Stimulated activated naive CD8-positive, alpha-beta T cell treated with anti-CD3 and anti-CD28 coated beads, Interleukin-15, amount 100 ng/mL, for 72 hours (primary cell): Measurements from ENCODE around the gene ATP2B3.

Source experiments
- ATAC-seq: fragments of 150-1000 bp; cut with Tn5 transposase; 2 replicates; pipeline ENCODE4 v1.10.0; 2021; ENCODE audit warnings: mild to moderate bottlenecking, moderate library complexity
- DNase-seq, 2 donors: peaks; one replicate each; pipeline ENCODE4 v3.0.0; 2021 to 2022
- H3K27ac Mint-ChIP-seq, 2 donors: one replicate each; pipeline ENCODE4 v1.8.0; 2022; ENCODE audit warnings: mild to moderate bottlenecking in 2 of 2, mixed read lengths in 2 of 2, moderate library complexity in 2 of 2
- H3K27me3 Mint-ChIP-seq: one replicate; pipeline ENCODE4 v1.8.0; 2022; ENCODE audit warnings: mixed read lengths
- H3K4me1 Mint-ChIP-seq: one replicate; pipeline ENCODE4 v1.8.0; 2022; ENCODE audit warnings: mild to moderate bottlenecking, mixed read lengths
- H3K4me3 Mint-ChIP-seq, 2 donors: one replicate each; pipeline ENCODE4 v1.8.0; 2022; ENCODE audit warnings: mild to moderate bottlenecking in 2 of 2, mixed read lengths in 2 of 2, moderate library complexity in 1 of 2
- H3K9me3 Mint-ChIP-seq, 2 donors: one replicate each; pipeline ENCODE4 v1.8.0; 2022; ENCODE audit warnings: mixed read lengths in 2 of 2

ATP2B3 gene

DNA sequence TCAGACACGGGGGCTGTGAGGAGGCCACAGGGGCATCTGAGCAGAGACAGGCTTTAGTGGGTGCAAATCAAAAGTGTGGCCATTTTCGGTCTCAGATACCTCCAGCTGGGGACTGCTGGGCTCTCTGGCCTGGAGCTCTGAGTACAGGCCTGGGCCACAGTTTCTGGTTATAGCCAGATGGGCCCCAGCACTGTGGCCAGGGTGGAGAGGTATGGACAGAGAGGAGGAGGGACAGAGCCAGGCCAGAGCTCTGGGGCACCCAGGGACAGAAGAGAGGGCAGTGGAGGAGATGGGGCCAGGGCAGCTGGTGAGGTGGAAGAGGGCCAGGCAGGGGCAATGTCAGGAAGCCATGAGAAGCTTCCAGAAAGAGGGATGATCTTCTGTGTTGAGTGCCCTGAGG is 61.4 kb downstream of the ATP2B3 start:
- no peak overlapping the region for H3K27ac Mint-ChIP-seq
- DNase-seq (no peak), ATAC-seq (no peak)
- no peak overlapping the region for H3K4me3 Mint-ChIP-seq
- no peaks in the 10 kb centered on the region for H3K27me3 Mint-ChIP-seq
- H3K9me3 Mint-ChIP-seq = no peaks in the 10 kb centered on the region
- H3K4me1 Mint-ChIP-seq = peaks cover 18% of the 10 kb centered on the region

DNA sequence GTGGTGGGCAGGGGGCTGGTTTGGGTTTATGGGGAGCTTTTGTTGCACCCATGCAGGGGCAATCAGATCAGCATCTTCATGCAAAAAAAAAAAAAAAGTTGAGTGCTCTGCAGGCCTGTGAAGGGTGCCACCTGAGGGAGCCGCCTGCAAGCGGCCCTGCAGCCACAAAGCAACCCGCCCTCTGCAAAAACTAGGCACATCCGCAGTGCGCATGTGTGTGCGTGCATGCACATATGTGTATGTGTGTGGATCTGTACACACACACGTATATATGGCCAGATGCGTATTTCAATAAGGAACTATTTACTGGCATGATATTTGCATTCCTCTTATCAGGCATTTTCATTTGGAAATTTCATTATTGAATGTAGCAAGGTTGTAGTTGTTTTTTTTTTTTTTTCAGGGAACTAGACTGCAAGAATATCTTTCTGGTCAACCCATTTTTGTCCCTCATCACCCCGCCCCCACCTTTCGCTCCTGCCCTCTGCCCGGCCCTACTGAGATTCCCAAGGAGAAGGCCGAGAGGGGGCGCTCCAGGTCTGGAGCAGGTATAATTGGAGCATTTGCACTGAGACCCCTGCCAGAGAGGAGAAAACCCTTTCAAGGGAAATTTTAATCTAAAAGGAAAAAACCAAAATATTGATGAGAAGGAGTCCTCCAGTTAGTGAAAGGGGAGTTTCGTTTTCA is 63.4 kb downstream of the ATP2B3 start:
- Mint-ChIP-seq H3K27me3 (no peaks in the 10 kb centered on the region), H3K9me3 (no peaks in the 10 kb centered on the region), H3K4me1 (peaks cover 20% of the 10 kb centered on the region), H3K4me3 (no peak overlapping the region), H3K27ac (no peak overlapping the region)
- DNase-seq = no peak
- ATAC-seq = no peak

DNA sequence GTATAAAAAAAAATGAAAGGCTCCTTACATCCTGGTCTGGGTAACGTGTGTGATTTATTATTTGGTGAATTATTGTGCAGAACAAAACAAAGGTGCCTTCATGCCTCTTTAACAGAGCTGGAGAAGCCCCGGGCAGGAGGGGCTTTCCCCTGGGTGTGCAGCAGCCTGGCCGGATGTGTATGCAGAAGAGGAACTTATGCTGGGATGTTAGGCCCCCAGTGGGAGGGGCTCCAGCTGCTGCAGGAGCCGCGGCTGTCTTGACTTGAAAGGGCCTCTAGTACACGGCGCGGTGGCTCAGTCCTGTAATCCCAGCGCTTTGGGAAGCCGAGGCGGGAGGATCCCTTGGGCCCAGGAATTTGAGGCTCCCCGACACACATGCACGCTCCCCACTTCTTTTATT is 65.5 kb downstream of the ATP2B3 start:
- peak overlapping the region in 1 of 2 donors; percentile 80 for H3K27ac Mint-ChIP-seq
- ATAC-seq (peak; percentile 100), DNase-seq (peak; percentile 45 to 67)
- H3K4me1 Mint-ChIP-seq = peaks cover 20% of the 10 kb centered on the region
- H3K4me3 Mint-ChIP-seq = peak overlapping the region; percentile 61 to 67
- no peaks in the 10 kb centered on the region for H3K9me3 Mint-ChIP-seq
- H3K27me3 Mint-ChIP-seq = no peaks in the 10 kb centered on the region

DNA sequence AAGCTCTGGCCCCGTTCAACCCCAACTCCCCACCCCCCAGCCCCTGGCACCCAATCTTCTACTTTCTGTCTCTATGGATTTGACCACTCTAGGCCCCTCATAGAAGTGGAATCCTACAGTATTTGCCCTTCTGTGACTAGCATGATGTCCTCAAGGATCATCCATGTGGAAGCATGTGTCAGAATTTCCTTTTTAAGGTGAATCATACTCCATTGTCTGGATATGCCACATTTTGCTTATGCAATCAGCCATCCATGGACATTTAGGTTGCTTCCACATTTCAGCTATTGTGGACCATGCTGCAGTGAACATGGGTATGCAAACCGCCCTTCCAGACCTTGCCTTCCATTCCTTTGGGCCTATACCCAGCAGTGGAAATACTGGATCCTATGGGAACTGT is 66.0 kb downstream of the ATP2B3 start:
- peaks cover 20% of the 10 kb centered on the region for H3K4me1 Mint-ChIP-seq
- peak overlapping the region; percentile 50 to 61 for H3K4me3 Mint-ChIP-seq
- H3K27ac Mint-ChIP-seq = peak overlapping the region in 1 of 2 donors; percentile 40
- H3K27me3 Mint-ChIP-seq = no peaks in the 10 kb centered on the region
- DNase-seq (no peak), ATAC-seq (no peak)
- H3K9me3 Mint-ChIP-seq = no peaks in the 10 kb centered on the region

DNA sequence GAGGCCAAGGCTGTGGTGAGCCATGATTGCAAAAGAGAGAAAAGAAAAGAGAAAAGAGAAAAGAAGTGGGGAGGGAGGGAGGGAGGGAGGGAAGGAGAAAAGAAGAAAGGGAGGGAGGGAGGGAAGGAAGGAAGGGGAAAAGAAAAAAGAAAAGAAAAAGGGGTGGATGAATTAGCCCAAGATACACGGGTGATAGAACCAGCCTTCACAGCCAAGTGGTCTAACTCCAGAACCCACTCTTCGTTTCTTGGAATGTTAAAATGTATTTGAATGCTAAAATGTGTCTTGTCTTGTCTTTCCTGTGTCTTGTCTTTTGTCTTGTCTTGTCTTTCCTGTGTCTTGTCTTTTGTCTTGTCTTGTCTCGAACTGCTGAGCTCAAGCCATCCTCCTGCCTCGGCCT is 68.4 kb downstream of the ATP2B3 start:
- Mint-ChIP-seq H3K27ac (no peak overlapping the region), H3K27me3 (no peaks in the 10 kb centered on the region), H3K4me3 (no peak overlapping the region), H3K9me3 (no peaks in the 10 kb centered on the region), H3K4me1 (peaks cover 20% of the 10 kb centered on the region)
- no peak for ATAC-seq
- no peak for DNase-seq

DNA sequence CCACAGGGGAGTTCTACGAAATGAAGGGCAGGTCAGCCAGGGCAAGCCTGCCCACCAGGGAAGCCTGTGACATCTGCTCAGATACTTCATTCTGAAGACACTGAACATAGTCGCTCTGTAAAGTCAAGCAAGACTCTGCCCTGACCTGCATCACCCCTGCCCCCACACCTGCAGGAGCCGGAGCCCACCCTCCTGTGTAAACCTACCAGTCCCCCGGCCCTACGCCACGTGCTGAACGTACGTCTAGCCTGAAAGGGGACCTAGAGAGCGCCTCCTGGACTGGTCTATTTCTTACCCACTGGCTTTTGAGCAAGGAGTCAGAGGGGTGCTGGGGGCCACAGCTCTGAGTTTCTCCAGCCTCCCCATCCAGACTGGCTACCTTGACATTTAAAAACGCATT is 69.9 kb downstream of the ATP2B3 start:
- no peaks in the 10 kb centered on the region for H3K27me3 Mint-ChIP-seq
- DNase-seq = no peak
- H3K4me3 Mint-ChIP-seq = no peak overlapping the region
- H3K27ac Mint-ChIP-seq = no peak overlapping the region
- no peak for ATAC-seq
- H3K9me3 Mint-ChIP-seq = no peaks in the 10 kb centered on the region
- peaks cover 18% of the 10 kb centered on the region for H3K4me1 Mint-ChIP-seq

DNA sequence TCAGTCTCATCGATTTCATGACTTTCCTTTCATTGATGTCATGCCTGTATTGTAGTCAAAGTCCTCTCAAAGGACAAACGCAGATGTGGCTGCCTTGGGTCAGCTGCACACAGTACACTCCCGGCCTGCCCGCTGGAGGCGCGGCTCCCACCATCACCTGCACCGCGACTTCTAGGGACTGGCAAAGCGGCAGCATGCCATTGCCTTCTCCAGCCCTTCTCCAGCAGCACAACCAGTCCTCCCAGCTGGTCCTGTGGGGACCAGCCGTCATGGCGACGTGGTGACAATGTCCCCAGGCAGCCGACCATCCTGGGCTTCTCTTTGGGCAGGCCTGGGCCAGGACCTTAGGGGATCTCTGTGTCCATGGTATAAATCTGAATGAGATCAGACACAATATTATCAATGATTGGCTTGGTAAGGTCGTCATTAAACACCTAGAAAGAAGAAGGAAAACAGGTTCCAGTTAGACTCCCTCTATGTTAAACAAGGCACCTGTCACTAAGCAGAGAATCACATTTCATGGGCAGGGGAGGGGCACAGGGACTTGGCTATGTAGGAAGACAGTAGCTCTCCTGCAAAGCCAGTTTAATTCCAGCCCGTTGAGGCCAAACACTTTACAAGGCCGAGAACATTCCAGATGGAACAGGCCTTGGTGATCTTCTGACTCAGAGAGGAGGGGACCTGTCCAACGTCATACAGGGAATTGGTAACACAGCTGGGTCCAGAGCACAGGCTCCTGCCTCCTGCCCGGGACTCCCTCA is 70.8 kb downstream of the ATP2B3 start:
- H3K4me1 Mint-ChIP-seq = peaks cover 9% of the 10 kb centered on the region
- DNase-seq = no peak
- H3K4me3 Mint-ChIP-seq = no peak overlapping the region
- no peaks in the 10 kb centered on the region for H3K9me3 Mint-ChIP-seq
- H3K27me3 Mint-ChIP-seq = no peaks in the 10 kb centered on the region
- H3K27ac Mint-ChIP-seq = no peak overlapping the region
- no peak for ATAC-seq

DNA sequence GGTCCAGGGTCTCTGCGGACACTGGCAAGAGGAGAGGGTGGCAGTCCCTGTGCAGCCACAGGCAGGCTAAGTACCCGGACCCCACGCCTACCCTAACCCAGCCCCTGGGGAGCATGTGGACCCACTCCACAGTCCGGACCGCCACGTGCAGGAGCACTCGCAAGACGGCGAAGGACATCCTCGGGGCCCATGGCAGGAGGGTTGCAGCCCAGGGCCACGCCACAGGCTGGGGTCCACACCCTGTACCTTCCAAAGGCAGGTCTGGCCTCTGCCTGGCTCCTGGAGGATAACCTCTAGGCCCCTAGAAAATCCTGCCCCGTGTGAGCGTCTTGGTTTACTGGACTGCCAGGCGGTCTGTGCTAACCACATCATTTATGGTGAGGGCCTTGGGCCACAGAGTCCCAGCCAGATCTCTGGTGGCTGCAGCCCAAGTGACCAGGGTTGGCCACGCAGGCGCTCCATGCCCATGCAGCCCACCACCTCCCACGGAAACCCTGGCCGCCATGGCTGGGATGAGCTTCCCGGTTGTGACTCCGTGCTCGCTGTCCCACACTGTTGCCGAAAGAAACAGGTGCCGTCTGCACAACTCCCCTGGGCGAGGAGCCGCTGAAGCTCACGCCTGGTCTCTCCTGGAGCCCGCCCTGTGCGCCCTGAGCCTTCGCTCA is 71.5 kb downstream of the ATP2B3 start:
- Mint-ChIP-seq H3K4me3 (no peak overlapping the region), H3K27ac (no peak overlapping the region), H3K4me1 (peaks cover 2% of the 10 kb centered on the region), H3K27me3 (no peaks in the 10 kb centered on the region), H3K9me3 (no peaks in the 10 kb centered on the region)
- DNase-seq = no peak
- ATAC-seq = peak; percentile 35

DNA sequence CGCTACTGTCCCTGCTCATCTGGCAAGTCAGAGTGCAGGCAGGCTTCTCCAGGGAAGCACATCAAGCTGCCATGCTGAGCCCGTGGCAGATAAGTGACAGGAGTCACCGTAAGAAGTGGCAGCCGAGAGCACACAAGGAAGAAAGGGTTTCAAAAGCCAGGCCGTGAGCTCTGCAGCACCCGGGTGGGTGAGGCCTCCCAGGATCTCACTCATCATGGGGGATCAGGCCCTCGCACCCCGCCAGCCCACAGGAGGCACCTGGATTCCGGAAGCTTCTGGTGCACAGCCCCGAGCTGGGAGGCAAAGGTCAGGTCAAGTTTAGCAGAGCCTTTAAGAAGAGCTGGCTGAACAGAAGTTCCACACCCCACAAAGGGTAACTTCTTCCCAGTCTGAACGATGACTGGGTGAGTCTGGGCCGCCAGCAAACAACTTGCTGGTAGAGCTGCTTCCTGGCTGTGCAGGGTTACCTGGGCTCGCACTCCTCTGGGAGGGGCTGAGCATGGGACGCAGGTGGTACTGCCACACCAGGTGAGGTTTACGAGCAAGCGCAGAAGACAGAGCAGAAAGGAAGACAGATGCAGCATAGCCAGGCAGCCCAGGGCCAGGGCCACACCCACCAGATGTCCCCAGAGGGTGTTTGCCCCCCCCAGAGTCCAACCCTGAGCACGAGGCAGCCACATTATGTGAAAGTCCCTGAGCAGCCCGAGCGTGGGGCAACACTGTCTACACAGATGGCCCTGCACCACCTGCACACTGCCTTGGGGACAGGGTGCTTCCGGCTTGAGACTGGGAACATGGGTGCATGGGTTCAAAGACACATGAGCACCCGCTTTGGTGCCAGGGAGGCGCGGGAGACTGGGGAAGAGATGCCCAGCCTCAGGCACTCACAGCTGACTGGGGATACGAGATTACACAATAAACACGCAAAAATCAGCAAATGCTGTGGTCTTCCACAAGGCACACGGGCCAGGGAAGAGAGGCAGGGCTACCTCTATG is 73.8 kb downstream of the ATP2B3 start:
- H3K27me3 Mint-ChIP-seq = no peaks in the 10 kb centered on the region
- no peak overlapping the region for H3K27ac Mint-ChIP-seq
- peaks cover under 1% of the 10 kb centered on the region for H3K4me1 Mint-ChIP-seq
- no peaks in the 10 kb centered on the region for H3K9me3 Mint-ChIP-seq
- DNase-seq (no peak), ATAC-seq (no peak)
- no peak overlapping the region for H3K4me3 Mint-ChIP-seq

DNA sequence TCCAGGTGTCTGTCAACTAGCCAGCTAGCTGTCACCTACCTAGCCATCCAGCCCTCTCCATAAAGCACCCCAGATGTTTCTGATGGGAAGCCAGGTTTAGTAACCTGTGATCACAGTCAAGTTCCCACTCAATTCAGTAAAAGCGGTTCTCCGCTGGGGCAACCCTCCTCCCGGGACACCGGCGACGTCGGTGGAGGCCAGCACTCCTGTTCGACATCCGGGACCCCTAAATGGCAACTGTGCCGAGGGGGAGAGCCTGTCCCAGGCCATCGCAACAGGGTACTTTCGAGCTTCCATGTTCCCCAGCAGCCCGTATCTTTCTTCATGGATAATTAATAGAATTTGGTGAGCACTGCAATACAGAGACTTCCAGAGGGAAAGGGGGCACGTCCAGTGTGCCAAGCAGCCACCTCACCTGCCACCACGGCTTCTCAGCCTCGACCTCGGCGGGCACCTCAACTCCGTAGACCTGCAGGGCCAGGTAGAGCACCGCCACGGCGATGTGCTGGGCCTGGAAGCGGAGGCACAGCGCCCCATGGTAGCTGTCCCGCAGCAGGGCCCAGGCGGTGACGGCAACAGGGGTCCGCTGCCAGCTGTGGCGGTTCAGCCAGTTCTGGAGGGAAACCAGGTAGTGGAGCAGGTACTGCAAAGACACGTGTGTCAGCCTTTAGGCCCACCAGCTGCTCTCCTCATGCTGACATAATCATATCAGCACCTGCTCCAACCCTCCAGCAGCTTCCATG is 74.8 kb downstream of the ATP2B3 start:
- Mint-ChIP-seq H3K27ac (no peak overlapping the region), H3K9me3 (no peaks in the 10 kb centered on the region), H3K27me3 (no peaks in the 10 kb centered on the region), H3K4me1 (peaks cover 8% of the 10 kb centered on the region), H3K4me3 (no peak overlapping the region)
- ATAC-seq (no peak), DNase-seq (no peak)

DNA sequence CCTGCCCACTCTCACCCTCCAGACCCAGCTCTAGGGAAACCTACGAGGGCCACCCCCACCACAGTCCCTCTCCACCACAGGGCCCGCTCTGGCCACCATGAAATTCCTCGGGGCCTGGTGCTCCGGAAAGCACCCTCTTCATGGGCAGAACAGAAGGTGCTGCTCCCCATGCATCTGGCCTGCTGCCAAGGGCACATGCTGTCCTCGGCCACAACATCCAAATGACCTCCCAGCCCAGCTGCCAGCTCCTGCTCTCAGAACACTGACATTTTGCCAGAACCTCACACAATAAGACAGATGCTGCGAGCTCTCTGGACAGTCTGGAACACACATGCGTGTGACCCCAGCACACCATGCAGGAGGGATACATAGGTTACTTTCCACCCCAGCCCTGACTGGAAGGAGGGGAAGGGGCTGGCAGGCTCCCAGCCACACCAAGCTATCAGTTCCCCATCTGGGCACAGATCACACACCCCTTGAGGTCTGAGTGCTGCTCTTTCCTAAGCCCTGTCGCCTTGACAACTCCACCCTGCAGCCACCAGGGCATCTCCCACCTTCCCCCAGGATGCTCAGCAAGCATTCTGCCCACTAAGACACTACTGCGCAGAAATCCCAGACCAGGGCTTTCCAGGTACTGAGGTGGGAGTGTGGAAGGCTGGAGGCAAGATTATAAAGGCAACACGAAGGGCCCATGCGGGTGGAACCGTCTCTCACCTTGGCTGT is 75.7 kb downstream of the ATP2B3 start:
- Mint-ChIP-seq H3K4me1 (peaks cover 17% of the 10 kb centered on the region), H3K4me3 (no peak overlapping the region), H3K27me3 (no peaks in the 10 kb centered on the region), H3K9me3 (no peaks in the 10 kb centered on the region), H3K27ac (peak overlapping the region in 1 of 2 donors; percentile 88)
- DNase-seq (no peak), ATAC-seq (no peak)

DNA sequence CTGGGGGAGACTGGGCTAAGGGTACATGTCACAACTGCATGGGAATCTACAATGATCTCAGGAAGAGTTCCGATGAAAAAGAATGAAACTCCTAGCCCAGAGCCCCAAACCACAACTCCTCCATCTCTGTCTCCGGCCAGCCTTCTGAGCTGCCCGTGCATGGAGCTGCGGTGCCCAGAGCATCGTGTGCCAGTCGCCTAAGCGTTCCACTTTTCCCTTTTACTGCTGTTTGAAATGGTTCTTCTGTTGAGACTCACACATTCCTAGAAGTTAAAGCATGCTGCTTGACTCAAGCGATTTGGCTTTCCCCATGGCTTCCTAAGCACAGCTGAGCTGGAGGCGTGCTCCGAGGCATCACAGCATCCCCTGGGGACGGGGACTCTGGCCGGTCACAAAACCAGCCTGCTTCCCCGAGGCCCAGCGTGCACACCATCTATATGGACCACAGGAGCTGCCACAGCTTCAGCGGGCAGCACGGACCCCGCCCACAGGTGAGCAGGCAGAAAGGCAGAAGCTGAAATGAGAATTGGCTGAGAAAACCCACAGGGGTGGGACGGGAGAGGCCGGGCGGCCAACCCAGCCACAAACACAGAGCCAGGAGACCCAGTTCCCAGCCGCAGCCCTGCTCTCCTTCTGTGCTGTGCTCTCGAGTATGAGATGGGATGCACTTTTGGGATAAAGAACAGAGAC is 76.5 kb downstream of the ATP2B3 start:
- H3K4me1 Mint-ChIP-seq = peaks cover 19% of the 10 kb centered on the region
- H3K9me3 Mint-ChIP-seq = no peaks in the 10 kb centered on the region
- no peak overlapping the region for H3K4me3 Mint-ChIP-seq
- ATAC-seq (no peak), DNase-seq (no peak)
- no peak overlapping the region for H3K27ac Mint-ChIP-seq
- no peaks in the 10 kb centered on the region for H3K27me3 Mint-ChIP-seq

DNA sequence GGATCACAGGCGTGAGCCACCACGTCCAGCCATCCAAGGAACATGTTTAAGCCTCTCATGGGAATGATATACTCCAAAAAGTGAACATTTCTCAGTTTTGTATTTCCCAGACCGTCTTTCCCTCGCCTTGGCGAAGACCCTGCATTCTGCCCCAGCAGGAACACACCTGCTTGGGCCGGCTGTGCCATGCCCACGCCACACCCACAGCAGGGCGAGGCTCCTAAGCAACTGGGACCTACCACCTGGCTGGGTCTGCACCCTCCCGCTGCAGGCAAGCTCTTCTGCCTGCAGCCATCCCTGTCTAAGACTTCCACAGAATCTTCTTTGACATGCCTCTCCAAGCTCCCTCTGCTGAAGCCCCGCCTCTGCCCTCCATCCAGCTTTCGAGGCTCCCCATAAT is 77.9 kb downstream of the ATP2B3 start:
- Mint-ChIP-seq H3K9me3 (no peaks in the 10 kb centered on the region), H3K27me3 (no peaks in the 10 kb centered on the region)

More for the DNA sequence above, 77.9 kb downstream of the ATP2B3 start:
- no peak for ATAC-seq
- Mint-ChIP-seq H3K4me1 (peaks cover 25% of the 10 kb centered on the region), H3K27ac (peak overlapping the region; percentile 20 to 61), H3K4me3 (no peak overlapping the region)
- no peak for DNase-seq
